SHP77 (cell line): ENCODE results near the gene RPS6KA2.
"Not testable (repeated sequence)": the region's sequence is repeated elsewhere in the genome, so short reads cannot be mapped to it uniquely, and the experiment has no call there.

Experiments
- DNase-seq, 2 experiments: peaks; one replicate each; lab custom pipeline; 2025; lab: John Stamatoyannopoulos, UW

Gene RPS6KA2

GRCh38 chr6:166591961-166592520, 35.0 kb downstream of the RPS6KA2 start:
- DNase-seq: no peak

DNA sequence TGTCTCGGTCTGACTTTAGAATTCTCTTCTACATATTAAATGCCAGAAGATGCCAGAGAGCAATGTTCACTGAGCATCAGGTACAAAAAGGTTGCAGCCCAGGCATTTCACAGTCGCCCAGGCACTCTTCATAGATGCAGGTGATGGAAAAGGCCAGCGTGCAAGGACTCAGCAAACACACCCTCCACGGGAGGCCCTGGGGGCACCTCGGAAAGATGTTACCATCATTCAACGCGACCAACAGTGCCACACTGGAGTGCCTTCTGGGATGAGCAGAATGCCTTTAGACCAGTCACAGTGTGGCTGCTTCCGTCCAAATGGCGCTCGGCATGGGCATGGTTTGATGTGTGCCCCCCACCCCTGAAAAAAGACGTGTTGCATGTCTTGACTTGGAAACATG, 36.0 kb downstream of the RPS6KA2 start:
- no peak for DNase-seq

- DNase-seq: no peak
Measured at GRCh38 chr6:166589786-166590574, 37.1 kb downstream of the RPS6KA2 start.

GRCh38 chr6:166589337-166589731, 37.7 kb downstream of the RPS6KA2 start:
- DNase-seq: no peak

- DNase-seq: no peak
Measured at GRCh38 chr6:166588691-166589336, 38.2 kb downstream of the RPS6KA2 start.

- no peak for DNase-seq
Measured at GRCh38 chr6:166587631-166588413, 39.2 kb downstream of the RPS6KA2 start.

DNA sequence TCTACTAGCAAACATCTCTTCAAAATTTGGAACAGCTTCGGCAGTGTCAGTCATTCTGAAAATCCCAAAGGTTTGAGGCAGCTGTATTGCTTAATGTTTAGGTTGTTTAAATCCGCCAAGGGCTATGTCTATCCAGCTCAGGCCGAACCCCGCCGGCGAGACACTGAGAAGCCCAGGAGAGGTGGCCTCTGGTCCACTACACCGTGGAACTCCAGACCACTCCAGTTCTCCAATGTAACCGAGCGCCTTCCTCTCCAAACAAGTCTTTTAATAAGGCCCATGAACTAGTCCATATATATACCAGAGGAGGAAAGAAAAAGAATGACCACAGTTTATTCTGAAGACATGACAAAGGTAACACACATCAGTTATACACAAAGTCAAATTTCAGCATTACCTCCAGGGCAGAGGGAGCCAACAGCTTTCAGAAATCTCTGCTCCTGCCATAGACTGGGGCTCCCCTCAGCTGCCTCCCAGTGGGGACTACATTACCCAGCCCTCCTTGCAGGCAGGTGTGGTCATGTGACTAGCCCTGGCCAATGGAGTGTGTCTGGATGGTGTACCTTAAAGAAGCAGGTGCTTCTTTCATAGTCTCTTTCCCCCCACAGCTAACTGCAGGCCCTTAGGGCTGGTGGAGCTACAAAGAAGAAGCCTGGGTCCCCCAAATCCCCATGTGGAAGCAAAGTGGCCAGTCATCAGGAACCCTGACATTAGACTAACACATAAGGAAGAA, 40.5 kb downstream of the RPS6KA2 start, which contains the start of gene RAMACL:
Gene RAMACL, minus strand, starts transcription at position 255 of the 733 bp plus-strand sequence. Its CDS starts 201 bp downstream, at position 54.
- DNase-seq: peak in 1 of 2 experiments; percentile 8

GRCh38 chr6:166584853-166585429, 42.1 kb downstream of the RPS6KA2 start:
- DNase-seq: no peak

DNA sequence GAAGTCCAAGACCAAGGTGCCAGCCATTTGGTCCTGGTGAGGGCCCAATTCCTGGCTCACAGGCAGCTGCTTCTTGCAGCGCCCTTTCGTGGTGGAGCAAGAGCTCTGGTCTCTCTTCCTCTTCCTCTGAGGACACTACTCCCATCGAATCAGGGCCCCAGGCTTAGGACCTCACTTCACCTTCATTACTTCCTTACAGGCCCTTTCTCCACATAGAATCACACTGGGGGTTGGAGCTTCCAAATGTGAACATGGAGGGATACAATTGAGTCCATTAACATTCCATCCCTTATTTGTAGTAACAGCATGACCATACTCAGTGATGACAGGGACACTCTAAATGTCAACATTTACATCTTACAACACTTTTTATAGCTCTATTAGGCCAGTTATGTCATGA, 42.9 kb downstream of the RPS6KA2 start:
- no peak for DNase-seq

- no peak for DNase-seq
Measured at GRCh38 chr6:166583230-166583965, 43.7 kb downstream of the RPS6KA2 start.

DNA sequence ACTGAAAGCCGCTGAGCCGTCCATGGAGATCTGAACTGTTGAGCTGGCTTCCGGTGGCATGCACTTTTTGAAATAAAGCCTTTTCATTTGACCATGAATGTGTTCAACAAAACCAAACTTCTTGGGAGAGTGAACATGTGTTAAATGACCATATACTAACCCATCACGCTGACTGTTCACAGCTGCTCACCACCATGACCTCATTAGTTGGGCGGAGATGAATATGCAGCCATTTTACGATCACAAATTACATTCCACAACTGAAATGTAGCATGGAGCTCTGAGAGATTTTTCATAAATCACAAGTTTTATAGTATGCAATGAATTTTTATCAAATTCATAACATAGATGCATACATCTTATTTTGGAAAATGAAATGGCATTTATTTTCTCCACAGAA, 44.8 kb downstream of the RPS6KA2 start:
- no peak for DNase-seq

DNA sequence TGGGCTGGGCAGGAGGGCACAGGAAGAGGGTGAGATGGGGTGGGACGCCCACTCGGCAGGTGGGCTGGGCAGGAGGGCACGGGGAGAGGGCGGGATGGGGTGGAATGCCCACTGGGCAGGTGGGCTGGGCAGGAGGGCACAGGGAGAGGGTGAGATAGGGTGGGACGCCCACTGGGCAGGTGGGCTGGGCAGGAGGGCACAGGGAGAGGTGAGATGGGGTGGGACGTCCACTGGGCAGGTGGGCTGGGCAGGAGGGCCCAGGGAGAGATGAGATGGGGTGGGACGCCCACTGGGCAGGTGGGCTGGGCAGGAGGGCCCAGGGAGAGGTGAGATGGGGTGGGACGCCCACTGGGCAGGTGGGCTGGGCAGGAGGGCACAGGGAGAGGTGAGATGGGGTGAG, 45.2 kb downstream of the RPS6KA2 start:
- not testable (repeated sequence) for DNase-seq

DNA sequence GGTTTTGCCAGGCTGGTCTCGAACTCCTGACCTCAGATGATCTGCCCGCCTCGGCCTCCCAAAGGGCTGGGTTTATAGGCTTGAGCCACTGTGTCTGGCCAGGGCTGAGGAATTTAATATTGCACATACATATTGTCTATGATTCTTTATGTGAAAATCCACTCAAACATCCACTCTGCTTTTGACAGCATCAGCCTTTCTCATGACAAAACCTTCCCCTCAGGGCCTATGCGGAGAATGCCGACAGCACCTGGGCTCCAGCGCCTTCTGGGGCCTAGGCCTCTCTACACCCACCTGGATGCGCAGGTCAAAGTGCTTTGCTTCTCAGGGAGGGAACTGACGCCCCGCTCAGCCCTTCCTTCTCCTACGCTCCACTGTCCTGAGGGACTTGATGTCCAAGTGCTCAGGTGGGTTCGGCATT, 46.0 kb downstream of the RPS6KA2 start:
- DNase-seq: no peak

GRCh38 chr6:166580076-166581050, 46.7 kb downstream of the RPS6KA2 start:
- DNase-seq: no peak

DNA sequence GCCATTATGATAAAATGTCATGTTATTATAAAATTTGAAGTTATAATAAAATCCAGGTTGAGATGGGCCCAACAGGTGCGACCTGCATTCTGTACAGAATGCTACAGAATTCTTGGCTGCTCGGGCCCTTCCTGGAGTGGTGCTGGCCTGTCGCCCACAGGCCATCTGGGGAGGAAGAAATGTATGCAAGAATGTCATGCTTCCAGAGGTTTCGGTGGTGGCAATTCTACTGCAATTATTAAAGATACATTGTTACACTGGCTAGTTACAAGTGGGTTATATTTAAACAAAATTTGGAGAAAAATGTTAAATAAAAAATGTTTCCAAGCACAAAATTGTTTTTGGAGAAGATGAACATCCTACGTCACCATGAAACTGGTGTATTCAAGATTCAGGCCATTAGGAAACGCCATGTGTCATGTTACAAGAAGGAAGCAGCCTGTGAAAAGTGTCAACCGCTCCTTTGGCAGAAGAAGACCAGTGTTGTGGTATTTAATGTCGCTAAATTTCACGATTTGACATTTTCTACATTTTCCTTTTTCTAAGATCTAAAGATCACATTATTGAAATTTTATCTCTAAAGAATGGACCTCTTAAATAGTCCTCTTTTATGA, 47.7 kb downstream of the RPS6KA2 start:
- no peak for DNase-seq

- DNase-seq: no peak
Measured at GRCh38 chr6:166578536-166579236, 48.4 kb downstream of the RPS6KA2 start.

DNA sequence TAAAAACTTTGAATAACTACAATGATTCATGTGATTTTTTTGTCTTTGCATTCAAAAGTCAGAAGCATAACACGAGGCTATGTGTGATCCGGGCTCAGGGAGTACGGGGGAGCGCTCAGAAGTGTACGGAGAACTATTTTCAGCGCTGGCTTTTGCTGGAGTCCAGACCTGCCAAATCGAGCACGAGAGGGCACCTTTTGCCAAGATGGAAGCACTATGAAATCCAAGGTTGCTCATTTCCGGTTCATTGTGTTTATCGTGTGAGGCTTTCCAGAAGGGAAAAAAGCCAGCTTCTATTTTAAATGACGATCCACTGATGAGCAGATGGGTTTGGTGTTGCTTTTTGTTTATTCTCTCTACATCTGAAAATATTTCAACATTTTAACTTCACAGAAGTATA, 51.8 kb downstream of the RPS6KA2 start:
- DNase-seq: no peak

GRCh38 chr6:166573511-166574216, 53.4 kb downstream of the RPS6KA2 start:
- DNase-seq: no peak
